ENCODE measurements around the gene DMBT1.

- TF ChIP-seq EZH2 (IDR thresholded peaks at IDR 0.05; ENCODE audit: borderline replicate concordance, insufficient read depth, low read depth, low read length, poor library complexity, severe bottlenecking) = no peak
- no peak for TF ChIP-seq CTCF (IDR thresholded peaks at IDR 0.05)
Observed at GRCh38 chr10:122514045-122514840, 46.3 kb upstream of the DMBT1 start.

Measured in B cell (primary cell).